GM15510 (cell line): ENCODE results near the gene LRBA.

Experiments used
- POLR2A ChIP-seq: IDR thresholded peaks from 3 replicates; pipeline ENCODE4 v1.6.1; 2011; ENCODE audit warnings: borderline replicate concordance; ENCODE audit not compliant: insufficient read length; ENCODE audit errors: extremely low read depth

The LRBA gene, protein sequence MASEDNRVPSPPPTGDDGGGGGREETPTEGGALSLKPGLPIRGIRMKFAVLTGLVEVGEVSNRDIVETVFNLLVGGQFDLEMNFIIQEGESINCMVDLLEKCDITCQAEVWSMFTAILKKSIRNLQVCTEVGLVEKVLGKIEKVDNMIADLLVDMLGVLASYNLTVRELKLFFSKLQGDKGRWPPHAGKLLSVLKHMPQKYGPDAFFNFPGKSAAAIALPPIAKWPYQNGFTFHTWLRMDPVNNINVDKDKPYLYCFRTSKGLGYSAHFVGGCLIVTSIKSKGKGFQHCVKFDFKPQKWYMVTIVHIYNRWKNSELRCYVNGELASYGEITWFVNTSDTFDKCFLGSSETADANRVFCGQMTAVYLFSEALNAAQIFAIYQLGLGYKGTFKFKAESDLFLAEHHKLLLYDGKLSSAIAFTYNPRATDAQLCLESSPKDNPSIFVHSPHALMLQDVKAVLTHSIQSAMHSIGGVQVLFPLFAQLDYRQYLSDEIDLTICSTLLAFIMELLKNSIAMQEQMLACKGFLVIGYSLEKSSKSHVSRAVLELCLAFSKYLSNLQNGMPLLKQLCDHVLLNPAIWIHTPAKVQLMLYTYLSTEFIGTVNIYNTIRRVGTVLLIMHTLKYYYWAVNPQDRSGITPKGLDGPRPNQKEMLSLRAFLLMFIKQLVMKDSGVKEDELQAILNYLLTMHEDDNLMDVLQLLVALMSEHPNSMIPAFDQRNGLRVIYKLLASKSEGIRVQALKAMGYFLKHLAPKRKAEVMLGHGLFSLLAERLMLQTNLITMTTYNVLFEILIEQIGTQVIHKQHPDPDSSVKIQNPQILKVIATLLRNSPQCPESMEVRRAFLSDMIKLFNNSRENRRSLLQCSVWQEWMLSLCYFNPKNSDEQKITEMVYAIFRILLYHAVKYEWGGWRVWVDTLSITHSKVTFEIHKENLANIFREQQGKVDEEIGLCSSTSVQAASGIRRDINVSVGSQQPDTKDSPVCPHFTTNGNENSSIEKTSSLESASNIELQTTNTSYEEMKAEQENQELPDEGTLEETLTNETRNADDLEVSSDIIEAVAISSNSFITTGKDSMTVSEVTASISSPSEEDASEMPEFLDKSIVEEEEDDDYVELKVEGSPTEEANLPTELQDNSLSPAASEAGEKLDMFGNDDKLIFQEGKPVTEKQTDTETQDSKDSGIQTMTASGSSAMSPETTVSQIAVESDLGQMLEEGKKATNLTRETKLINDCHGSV (N-terminal part only)

DNA sequence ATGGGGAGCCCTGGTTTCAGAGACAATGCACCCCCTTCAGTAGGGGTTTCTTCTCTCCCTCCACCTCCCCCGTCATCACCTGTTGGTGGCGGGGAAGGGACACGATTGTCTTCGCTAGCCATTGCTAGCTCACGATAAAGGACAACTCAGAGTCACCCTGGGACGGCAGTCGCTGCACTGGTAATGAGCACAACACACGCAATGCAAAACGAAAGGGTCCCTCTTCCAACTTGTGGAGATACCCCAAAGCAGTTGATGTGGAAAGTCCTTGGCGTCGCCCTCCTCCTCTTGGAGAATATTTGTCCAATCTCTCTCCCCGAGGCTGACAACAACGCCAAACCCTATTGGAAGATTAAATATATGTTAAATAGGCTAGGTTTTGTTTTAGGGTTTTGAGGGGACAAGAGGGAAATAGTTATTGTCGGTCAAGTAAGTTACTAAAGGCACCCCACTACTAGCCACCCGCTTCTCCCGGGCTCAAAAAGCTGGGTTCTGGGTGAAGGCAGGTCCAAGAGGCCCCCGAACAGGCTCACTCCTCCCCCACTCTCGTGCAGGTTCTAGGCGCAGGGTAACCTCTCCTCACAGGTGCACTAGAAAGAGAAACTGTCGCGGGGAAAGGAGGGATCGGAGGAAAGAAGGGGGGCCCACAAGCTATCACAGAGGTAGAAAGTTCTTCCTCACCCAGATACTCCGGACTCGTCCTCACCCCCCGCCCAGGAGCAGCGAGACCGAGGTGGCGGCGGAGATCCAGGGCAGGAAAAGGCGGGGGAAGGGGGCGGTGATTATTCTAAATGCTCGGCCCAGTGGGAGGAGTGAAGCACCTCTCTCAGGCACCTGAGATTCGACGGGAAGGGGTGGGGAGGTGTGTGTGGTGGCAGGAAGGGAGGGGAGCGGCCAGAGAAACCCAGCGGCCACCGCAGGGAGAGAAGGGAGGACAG is at the start of gene LRBA:
Gene LRBA (minus strand): TSS at position 764 of the 938 bp plus-strand sequence. CDS start 642 bp downstream, at position 122.
- no peak for TF ChIP-seq POLR2A

DNA sequence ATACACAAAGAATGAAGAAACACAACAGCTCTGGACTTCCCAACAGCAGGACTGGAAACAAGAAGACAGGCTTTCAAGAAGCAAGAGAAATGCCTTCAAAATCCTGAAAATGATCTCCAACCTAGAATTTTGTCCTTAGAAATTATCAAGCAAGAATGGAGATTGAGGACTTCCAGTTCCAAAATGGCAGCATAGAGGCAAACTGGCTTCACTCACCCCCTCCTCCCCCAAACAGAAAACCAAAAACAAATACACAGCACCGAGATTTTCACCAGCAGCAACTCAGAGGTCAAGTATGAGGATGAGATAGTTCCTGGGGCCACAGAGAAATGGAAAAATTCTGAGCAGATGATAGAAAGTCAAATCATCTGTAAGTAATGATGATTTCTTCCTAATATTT is 40.5 kb upstream of the LRBA start:
- TF ChIP-seq POLR2A, result no peak

DNA sequence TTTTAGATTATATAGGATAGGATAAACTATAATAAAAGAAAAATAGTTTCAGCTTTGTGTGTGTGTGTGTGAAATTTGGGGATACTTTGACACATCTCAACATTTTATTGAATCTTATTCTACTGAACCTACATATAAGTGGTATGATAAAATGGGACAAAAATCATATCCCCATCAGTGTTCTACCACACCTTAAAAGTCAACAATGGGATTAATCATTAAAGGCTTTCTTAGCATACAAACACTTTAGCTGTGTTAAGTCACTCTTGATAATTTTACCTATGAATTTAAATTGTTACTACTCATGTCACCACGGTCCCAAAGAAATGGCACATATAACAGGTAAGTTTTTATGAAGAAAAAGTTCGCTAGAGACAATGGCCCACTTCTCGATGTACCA is 37.7 kb upstream of the LRBA start:
- no peak for TF ChIP-seq POLR2A

DNA sequence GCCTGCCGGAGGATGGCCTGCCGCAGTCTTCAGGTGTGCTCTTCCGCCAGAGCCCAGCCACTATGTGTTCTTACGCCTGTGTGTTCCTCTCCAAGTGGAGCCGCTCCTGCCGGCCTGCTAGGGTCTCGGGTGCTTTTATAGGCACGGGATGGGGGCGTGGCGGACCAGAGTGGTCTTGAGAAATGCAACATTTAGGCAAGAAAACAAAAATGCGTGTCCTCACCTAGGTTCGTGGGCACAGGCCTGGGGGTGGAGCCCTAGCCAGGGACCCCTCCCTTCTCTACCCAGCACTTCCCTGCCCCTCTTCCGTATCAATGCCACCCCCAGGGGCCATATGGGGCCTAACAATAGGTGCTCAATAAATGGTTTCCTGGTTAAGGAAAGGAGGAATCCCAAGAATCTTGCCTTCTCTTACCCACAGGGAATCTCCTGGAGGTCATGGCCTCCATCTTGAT is 34.4 kb upstream of the LRBA start:
- TF ChIP-seq POLR2A, result no peak

DNA sequence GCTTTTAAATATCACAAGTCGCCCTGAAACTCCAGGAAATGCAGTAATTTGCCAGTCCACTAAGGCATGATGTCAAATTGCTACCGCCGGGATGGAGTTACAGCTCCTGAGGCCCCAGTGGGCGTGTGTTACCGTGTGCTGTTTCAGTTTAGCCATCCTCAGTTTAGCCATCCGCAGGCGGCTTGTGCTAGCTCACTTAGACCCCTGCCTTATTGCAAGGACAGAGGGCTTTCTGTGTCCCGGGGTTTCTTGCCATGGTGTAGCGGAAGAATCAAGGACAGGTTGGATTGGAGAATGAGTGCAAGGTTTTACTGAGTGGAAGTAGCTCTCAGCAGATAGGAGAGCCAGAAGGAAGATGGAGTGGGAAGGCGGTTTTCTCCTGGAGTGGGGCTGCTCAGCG is 33.8 kb upstream of the LRBA start:
- TF ChIP-seq POLR2A, result no peak

DNA sequence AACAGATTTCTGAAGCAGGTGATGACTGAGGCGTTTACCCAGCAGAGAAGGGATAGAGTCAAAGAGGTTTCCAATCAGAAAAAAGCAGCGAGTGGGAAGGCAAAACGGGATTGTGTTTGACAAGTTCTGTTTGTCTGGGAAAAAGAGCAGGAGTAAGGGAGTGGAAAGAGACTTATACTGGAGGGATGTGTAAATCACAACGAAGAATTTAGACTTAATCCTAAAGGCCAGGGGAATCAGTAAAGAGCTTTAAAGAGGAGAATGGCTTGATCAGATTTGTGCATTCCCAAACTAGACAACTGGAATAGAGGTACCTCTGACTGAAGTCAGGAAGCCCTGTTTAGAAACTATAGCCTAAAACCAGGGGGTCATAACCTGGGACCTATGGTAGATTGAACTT is 31.5 kb upstream of the LRBA start:
- no peak for TF ChIP-seq POLR2A

DNA sequence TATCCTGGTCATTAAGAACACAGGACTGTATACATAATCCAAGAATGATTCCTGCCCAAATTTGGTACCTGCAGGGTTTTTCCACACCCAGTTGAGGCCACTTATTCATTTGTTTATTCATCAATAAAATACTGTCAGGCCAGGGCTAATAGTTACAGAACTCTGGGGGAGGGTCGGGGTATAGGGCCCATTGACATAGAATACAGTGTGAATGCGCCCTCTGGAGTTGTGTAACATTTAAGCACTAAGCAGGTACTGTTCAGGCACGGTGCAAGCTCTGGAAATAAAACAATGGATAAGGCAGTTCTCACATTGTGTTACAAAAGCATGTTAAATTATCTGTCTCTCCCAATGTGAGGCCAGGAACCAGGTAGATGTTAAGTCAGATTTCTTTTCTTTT is 30.8 kb upstream of the LRBA start:
- no peak for TF ChIP-seq POLR2A

DNA sequence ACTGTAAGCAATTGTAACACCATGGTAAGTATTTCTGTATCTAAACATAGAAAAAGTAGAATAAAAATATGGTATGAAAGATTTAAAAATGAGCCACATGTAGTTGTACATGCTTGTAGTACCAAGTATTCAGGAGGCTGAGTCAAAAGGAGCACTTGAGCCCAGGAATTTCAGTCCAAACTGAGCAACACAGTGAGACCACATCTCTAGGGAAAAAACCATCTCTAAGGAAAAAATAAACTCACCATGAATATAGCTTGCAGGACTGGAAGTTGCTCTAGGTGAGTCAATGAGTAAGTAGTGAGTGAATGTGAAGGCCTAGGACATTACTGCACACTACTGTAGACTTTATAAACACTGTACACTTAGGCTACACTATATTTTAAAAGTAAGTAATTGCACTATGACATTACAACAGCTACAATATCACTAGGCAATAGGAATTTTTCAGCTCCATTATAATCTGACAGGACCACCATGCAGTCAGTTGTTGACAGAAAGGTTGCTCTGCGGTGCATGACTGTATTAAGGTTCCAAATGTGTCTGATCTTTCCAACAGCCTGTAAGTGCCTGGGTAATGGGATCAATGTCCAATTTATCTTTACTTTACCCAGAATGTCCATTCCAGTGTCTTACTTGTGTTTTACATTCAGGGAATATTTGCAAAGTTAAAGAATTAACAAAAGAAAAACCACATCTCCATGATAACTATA is 28.9 kb upstream of the LRBA start:
- TF ChIP-seq POLR2A, result no peak

DNA sequence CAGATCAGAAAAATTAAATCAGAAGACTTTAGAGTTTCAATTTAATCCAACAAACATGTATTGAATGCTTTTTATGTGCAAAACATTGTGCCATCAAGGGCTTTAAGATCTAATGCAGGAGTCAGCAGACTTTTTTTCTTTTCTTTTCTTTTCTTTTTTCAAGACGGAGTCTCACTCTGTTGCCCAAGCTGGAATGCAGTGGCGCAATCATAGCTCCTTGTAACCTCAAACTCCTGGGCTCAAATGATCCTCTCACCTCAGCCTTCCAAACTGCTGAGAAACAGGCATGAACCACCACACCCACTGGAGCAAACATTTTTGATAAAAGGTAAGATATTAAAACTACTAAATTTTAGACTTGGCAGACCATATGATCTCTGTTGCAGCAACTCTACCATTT is 24.6 kb upstream of the LRBA start:
- no peak for TF ChIP-seq POLR2A

DNA sequence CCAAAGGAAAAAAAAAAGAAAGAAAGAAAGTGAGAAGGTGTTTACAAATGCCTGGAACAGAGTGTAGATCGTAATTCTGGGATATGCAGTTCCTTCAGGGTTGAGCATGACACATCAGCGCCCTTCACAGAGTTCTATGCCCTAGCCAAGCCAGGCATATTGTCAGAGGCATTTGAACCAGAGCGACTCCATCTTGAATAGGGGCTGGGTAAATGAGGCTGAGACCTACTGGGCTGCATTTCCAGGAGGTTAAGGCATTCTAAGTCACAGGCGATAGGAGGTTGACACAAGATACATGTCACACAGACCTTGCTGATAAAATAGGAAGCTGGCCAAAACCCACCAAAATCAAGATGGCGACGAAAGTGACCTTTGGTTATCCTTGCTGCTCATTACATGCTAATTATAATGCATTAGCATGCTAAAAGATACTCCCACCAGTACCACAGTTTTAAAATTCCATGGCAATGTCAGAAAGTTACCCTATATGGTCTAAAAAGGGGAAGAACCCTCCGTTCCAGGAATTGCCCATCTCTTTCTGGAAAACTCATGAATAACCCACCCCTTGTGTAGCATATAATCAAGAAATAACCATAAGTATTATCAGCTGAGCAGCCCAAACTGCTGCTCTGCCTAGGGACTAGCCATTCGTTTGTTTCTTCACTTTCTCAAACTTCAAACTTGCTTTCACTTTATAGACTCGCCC is 23.5 kb upstream of the LRBA start:
- no peak for TF ChIP-seq POLR2A

DNA sequence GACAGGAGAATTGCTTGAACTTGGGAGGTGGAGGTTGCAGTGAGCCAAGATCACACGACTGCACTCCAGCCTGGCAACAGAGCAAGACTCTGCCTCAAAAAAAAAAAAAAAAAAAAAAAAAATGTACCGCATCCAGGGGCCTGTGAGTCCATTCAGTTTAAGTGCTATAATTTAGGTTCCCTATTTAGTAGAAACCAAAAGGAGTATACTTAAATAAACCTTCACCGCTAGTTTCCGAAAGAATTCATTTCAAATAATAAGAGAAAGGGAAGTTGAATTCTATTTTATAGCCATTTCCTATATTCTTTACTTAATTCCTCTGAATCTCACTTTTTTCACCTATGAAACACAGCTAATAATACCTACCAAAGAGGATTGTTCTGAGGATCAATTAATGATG is 20.8 kb upstream of the LRBA start:
- TF ChIP-seq POLR2A, result no peak

DNA sequence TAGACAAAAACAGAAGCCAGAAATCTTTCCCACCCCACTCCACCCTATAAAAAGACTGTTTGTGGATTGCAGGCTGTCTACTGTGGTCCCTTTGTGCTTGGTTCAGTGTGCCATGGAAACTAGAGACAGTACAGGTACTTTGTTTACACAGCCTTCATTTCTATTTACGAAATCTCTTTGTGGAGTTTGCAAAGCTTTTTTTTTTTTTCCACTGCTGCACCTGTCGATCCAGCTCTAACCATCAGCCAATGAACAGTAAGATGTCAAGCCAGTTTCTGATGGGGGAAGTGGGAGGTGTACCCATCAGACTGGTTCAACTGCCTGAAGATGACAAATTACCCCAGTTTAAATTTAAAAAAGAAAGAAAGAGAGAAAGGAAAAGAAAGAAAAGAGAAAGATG is 20.2 kb upstream of the LRBA start:
- no peak for TF ChIP-seq POLR2A

DNA sequence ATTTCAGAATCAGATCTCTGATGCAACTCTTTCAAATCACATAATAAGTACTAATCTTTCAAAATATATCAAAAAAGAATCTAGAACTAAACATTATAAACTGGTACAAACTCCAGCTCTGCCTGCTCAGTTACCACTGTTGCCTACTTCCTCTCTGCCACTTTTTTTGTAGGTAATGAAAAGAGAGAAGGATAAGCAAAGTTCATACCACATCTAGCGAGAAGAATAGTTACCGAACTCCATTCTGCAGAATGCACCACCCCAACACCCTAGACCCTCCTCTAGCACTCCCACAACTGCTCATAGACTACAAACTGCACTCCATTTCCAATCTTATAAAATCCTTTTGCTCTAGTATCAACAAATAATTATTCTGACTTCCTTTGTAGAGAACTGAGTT is 19.7 kb upstream of the LRBA start:
- no peak for TF ChIP-seq POLR2A

DNA sequence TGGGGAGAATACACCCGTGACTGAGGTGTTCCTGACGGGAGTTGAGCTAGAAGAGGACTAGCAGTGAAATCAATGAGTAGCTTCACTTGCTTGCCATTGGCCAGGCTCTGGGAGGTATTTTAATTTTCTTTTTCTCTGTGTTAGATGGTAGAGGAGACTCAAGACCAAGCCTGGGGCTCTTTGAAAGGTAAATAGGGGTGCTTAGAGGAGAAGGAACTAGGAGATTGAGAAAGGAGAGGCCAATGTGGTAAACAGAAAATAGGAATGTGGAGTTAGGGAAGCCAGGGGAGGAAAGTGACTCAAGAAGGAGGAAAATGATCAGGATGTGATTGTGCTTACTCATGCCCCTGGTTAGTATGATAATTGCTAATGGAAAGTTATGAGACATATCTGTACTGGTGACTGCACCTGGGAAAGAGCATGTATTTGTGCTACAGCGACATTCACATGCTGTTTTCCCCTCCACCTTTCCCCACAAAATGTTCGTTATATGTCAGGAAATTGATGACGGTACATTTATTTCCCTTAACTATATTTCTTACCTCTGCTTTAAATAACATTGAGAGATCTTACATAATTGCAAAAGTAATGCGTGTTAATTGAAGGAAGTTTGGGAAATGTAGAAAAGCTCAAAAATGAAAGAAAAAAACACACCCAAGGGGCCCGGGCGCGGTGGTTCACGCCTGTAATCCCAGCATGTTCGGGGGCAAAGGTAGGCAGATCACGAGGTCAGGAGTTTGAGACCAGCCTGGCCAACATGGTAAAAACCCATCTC is 16.9 kb upstream of the LRBA start:
- no peak for TF ChIP-seq POLR2A
